Left renal cortex interstitium (tissue), 4 donors: ENCODE results near the gene LHFPL3. TPM values are rescaled to one million over a fixed set of nuclear protein-coding genes. Genes with fewer than 3 reads are reported as not detected.

Source experiments
- DNase-seq, 4 donors: peaks; one replicate each; pipeline ENCODE4 v3.0.0-alpha.2; 2013; ENCODE audit warnings: low read depth in 4 of 4, low spot score in 2 of 4, missing footprints in 1 of 4
- polyA plus RNA-seq, 4 donors: library from polyadenylated mRNA; unstranded; fragments of 120-200 nt; gene quantifications; one replicate each; pipeline ENCODE4 v1.2.1, GENCODE V29; 2013; ENCODE audit not compliant: insufficient read length in 4 of 4

LHFPL3 gene
- polyA plus RNA-seq, 4 donors = 5.2 to 11.3 (median 5.9) TPM

GRCh38 chr7:104790440-104790839 is 462.0 kb downstream of the LHFPL3 start:
- DNase-seq = no peak

DNA sequence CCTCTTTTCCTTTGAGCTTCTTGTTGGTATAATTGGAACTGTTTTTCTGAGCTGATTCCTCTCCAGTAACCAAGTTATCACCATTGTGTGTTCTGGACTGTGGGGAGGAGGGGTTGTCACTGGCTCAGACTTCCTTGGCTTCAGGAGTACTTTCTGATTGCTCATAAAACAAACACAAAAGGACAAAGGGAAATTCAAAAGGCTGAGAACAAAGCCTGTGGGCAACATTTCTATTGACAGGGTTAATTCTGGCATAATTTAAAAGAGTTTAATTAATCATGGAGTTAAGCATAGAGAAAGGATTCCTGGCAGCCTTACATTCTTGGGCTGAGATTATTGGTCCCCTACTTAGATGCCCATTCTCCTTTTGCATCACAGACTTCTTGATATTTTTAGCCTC is 462.7 kb downstream of the LHFPL3 start:
- DNase-seq = no peak

GRCh38 chr7:104793066-104793465 is 464.7 kb downstream of the LHFPL3 start:
- no peak for DNase-seq

GRCh38 chr7:104794154-104794553 is 465.8 kb downstream of the LHFPL3 start:
- no peak for DNase-seq

GRCh38 chr7:104794589-104794988 is 466.2 kb downstream of the LHFPL3 start:
- DNase-seq = no peak

- DNase-seq = no peak
Observed at GRCh38 chr7:104795086-104795485, 466.7 kb downstream of the LHFPL3 start.

- DNase-seq = no peak
Observed at GRCh38 chr7:104795616-104796398, 467.4 kb downstream of the LHFPL3 start.

GRCh38 chr7:104800307-104800706 is 471.9 kb downstream of the LHFPL3 start:
- DNase-seq = no peak

GRCh38 chr7:104801022-104801421 is 472.6 kb downstream of the LHFPL3 start:
- no peak for DNase-seq

GRCh38 chr7:104803931-104804330 is 475.5 kb downstream of the LHFPL3 start:
- no peak for DNase-seq

DNA sequence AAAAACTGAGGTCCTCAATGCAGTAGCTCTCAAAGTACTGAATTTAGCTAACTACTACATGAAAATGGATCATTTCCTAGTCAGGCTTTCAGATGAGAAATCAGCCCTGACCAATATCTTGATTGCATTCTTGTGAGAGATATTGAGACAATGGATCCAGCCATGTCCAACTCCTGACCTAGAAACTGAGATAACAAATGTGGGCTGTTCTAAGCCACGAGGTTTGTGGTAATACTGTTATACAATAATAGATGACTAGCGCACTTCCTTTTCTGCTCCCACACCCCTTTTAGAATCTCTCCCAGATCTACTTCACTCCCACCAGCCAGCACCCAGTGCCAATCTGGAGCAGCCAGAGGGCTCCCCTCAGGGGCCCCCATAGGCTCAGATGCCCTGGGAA is 476.3 kb downstream of the LHFPL3 start:
- DNase-seq = no peak

- DNase-seq = no peak
Observed at GRCh38 chr7:104805449-104806317, 477.3 kb downstream of the LHFPL3 start.

DNA sequence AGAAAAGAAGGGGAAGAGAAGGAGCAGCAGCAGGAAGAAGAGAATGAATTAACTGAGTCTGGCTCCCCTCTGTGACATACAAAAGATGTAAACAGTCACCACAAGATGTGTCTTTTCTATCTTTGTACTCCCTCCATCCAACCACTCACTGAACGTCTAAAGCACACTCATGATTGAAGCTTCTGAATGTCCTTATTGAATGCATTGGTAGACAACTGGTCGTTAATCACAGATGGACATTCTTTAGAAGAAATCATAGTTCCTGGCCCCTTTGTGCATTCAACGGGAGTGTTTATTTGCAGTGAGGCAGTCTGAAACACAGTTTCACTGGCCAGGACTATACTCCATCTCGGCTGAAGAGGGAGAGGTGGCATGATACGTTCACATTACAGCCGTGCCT is 479.3 kb downstream of the LHFPL3 start:
- DNase-seq = no peak

GRCh38 chr7:104809906-104810305 is 481.5 kb downstream of the LHFPL3 start:
- no peak for DNase-seq

DNA sequence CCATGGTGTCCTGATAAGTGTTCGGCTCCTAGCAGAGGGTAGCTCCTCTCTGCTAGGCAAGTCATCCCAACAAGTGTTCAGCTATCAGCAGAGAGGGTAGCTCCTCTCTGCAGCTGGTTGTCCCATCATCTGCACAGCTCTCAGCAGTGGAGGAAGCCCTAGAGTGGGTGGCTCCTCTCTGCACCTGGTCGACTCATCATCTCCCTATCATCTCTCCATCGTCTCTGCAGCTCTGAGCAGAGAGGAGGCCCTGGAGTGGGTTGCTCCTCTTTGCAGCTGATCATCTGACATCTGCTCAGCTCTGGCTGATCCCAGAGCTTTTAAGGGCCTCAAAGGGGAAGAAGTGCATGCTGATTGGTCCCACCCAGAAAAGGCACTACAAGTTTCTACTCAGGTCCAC is 485.7 kb downstream of the LHFPL3 start:
- no peak for DNase-seq

GRCh38 chr7:104814671-104815400 is 486.4 kb downstream of the LHFPL3 start:
- no peak for DNase-seq

DNA sequence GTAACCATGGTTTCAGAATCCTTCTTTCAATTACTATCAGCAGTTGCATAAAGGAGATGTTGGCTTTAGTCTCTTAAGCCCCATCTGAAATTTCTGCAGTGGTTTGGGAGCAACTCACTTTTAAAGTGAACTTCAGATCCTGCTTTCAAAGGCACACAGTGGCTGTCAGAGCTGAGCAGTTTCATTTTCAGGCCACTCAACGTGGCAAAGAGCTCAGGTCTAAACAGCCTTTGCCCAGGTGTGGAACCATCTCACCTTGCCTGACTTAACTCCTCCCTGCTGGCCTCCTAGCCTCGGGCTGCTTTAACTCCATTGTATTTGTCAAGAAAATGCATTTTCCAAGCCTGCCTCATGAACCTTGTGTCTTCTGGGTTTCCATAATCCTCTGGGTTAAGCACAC is 488.1 kb downstream of the LHFPL3 start:
- no peak for DNase-seq

DNA sequence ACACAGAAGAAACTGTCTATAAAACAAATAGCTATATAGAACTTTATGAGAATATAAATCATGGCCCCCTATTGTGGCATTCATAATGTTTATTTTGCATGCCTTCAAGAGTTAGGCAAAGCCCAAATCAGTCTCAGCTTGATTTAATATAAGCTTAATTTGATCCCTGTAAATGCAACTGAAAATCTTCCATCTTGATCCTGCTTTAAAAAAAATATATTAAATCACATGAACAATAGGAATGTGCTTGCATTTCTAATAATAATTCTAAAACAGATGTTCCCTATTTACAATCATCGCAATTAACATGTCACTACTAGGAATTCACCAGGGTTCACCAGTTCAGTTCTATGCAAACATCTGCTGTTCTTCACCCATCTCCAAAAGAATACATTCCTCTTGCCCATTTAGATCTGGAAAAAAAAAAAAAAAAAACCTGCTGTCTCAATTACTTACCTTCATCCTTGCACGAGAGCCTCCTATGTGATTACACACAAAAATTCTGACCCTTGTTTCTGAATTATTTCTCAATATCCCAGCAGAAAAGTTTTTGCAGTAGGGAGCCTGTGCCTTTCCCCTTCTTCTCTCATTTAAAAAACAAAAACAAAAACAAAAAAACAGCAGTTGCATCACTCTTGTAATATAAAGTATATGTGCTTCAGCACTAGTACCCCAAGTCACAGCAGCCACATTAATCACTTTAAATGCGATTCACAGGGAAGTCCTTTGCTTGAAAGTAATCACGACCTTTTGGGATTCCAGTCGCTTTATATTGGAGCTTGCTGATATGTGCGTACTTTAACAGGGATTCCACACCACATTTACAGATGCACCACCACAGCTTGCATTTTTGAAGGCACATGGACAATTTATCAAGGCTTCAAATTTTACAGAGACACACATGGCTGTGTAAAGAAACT is 490.8 kb downstream of the LHFPL3 start:
- DNase-seq = peak in 1 of 4 donors; percentile 35

- peak in 2 of 4 donors; percentile 16 to 37 for DNase-seq
Observed at GRCh38 chr7:104820836-104821535, 492.6 kb downstream of the LHFPL3 start.
